ENCODE data around the gene DNAJC16. TPM values are rescaled to one million over a fixed set of nuclear protein-coding genes. Genes with fewer than 3 reads are reported as not detected.
A peak's percentile ranks its signal among the peaks of the same experiment; 100 is the strongest.

DNAJC16 gene
- total and polyA plus RNA-seq, 2 of the 13 experiments (the other 11 are each of a cell fraction or from before 2014, with no cell fraction given), result 11.4 to 15.4 TPM

DNA sequence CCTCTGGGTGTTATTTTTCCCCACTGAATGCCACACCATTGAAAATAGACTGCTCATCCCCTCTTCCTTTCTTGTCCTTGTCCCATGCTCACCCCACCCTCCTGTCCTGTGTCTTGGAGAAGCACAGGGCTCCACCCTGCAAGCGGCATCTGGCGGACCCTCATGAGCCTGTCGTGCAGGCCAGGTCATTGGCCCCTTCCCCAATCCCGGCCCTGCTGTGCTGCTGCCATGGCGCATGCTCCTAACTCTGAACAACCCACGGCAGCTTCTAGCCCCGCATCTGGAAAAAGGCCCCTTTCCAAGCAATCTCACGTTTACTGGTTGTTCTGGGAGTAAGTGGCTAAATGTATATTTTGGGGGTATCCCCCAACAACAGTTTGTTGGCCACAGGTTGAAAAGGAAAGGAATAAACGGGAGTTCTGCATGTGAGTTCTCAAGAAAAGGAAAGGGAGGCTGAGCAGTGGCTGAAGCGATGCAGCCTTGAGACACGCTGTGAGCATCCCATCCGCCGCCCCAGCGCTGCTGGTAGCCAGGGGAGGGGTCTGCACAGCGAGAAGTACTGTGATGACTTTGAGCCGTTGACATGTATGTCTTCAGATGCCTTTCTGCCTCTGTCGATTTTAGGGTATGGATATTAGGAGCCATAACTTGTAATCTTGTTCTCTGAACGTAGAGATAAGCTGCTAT, 41.9 kb downstream of the DNAJC16 start (continued):
- TF ChIP-seq POLR2G (IDR thresholded peaks at IDR 0.05; ENCODE audit: low read depth, low read length), result peak; percentile 53; the same call in 1 of the 2 replicates
- peak; percentile 47 for TF ChIP-seq AGO2 (optimal IDR thresholded peaks at IDR 0.05; ENCODE audit: low read depth, low read length)
- peak; percentile 51 for TF ChIP-seq RBM22 (optimal IDR thresholded peaks at IDR 0.05; ENCODE audit: low read length)
- TF ChIP-seq MAZ (IDR thresholded peaks at IDR 0.05; ENCODE audit: borderline replicate concordance, low read depth, low read length), result no peak
- no peak for TF ChIP-seq MAZ (CRISPR knock-in tag; IDR thresholded peaks at IDR 0.05; ENCODE audit: low read depth)
- no peak for TF ChIP-seq SMARCC2 (IDR thresholded peaks at IDR 0.05)
- TF ChIP-seq, protein P1, sequence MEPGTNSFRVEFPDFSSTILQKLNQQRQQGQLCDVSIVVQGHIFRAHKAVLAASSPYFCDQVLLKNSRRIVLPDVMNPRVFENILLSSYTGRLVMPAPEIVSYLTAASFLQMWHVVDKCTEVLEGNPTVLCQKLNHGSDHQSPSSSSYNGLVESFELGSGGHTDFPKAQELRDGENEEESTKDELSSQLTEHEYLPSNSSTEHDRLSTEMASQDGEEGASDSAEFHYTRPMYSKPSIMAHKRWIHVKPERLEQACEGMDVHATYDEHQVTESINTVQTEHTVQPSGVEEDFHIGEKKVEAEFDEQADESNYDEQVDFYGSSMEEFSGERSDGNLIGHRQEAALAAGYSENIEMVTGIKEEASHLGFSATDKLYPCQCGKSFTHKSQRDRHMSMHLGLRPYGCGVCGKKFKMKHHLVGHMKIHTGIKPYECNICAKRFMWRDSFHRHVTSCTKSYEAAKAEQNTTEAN (CRISPR knock-in tag; conservative IDR thresholded peaks at IDR 0.05), result no peak
- TF ChIP-seq STAT5B (CRISPR knock-in tag; IDR thresholded peaks at IDR 0.05), result no peak
- TF ChIP-seq NCOA5 (CRISPR knock-in tag; IDR thresholded peaks at IDR 0.05), result 0 out of 2 replicates have a peak, but pooled peaks have one; percentile 43
- no peak for TF ChIP-seq ZNF605 (CRISPR knock-in tag; IDR thresholded peaks at IDR 0.05)
- TF ChIP-seq FOXO1 (CRISPR knock-in tag; IDR thresholded peaks at IDR 0.05), result no peak
- TF ChIP-seq MXI1 (IDR thresholded peaks at IDR 0.05; ENCODE audit: borderline replicate concordance, low read depth, low read length), result no peak
- no peak for TF ChIP-seq PAF1 (CRISPR knock-in tag; IDR thresholded peaks at IDR 0.05)
- 0 out of 2 replicates have a peak, but pooled peaks have one; percentile 3 for TF ChIP-seq POLR2AphosphoS5 (IDR thresholded peaks at IDR 0.05; ENCODE audit: low read depth, low read length)
- TF ChIP-seq PPARG (CRISPR knock-in tag; conservative IDR thresholded peaks at IDR 0.05), result no peak
- TF ChIP-seq SATB2 (CRISPR knock-in tag; IDR thresholded peaks at IDR 0.05), result no peak
- no peak for TF ChIP-seq NR2F1 (CRISPR knock-in tag; IDR thresholded peaks at IDR 0.05)
- TF ChIP-seq ATAD3A (CRISPR knock-in tag; IDR thresholded peaks at IDR 0.05), result no peak
- no peak for TF ChIP-seq BORCS8-MEF2B (CRISPR knock-in tag; IDR thresholded peaks at IDR 0.05)

All from HepG2 (cell line).